GM19452 (cell line): Measurements from ENCODE around the gene ADAMTS10.
"Not testable (repeated sequence)": the region's sequence is repeated elsewhere in the genome, so short reads cannot be mapped to it uniquely, and the experiment has no call there.

Source experiments
- ATAC-seq: cut with Tn5 transposase; IDR thresholded peaks from one replicate; pipeline ENCODE4 v1.9.1; 2021; ENCODE audit not compliant: unreplicated experiment

ADAMTS10 gene

GRCh38 chr19:8596168-8596567, 14.3 kb downstream of the ADAMTS10 start:
- no peak for ATAC-seq

- ATAC-seq, result no peak
These were observed 14.9 kb downstream of the ADAMTS10 start for GRCh38 chr19:8595651-8596050.

- no peak for ATAC-seq
These were observed 16.6 kb downstream of the ADAMTS10 start for GRCh38 chr19:8593931-8594330.

- no peak for ATAC-seq
These were observed 18.1 kb downstream of the ADAMTS10 start for GRCh38 chr19:8592231-8593009.

- no peak for ATAC-seq
These were observed 21.3 kb downstream of the ADAMTS10 start for GRCh38 chr19:8589177-8589714.

- no peak for ATAC-seq
These were observed 24.4 kb downstream of the ADAMTS10 start for GRCh38 chr19:8585894-8586750.

GRCh38 chr19:8584965-8585893, 25.3 kb downstream of the ADAMTS10 start:
- no peak for ATAC-seq

- no peak for ATAC-seq
These were observed 29.7 kb downstream of the ADAMTS10 start for GRCh38 chr19:8580710-8581281.

- no peak for ATAC-seq
These were observed 31.8 kb downstream of the ADAMTS10 start for GRCh38 chr19:8578642-8579265.

GRCh38 chr19:8577741-8578140, 32.8 kb downstream of the ADAMTS10 start:
- ATAC-seq, result no peak

GRCh38 chr19:8577247-8577646, 33.3 kb downstream of the ADAMTS10 start, which contains the start of gene MYO1F:
TSS of gene MYO1F (minus strand) at chr19:8577442. CDS start at chr19:8577309, 133 bp downstream.
- no peak for ATAC-seq

GRCh38 chr19:8576273-8576993, 34.1 kb downstream of the ADAMTS10 start:
- no peak for ATAC-seq

- ATAC-seq, result no peak
These were observed 35.0 kb downstream of the ADAMTS10 start for GRCh38 chr19:8575467-8575997.

GRCh38 chr19:8574619-8574922, 35.9 kb downstream of the ADAMTS10 start:
- not testable (repeated sequence) for ATAC-seq

GRCh38 chr19:8573316-8573715, 37.2 kb downstream of the ADAMTS10 start:
- ATAC-seq, result no peak

- ATAC-seq, result no peak
These were observed 39.5 kb downstream of the ADAMTS10 start for GRCh38 chr19:8571006-8571411.

- peak; percentile 78 for ATAC-seq
These were observed 41.3 kb downstream of the ADAMTS10 start for GRCh38 chr19:8569066-8569771.

- ATAC-seq, result no peak
These were observed 42.9 kb downstream of the ADAMTS10 start for GRCh38 chr19:8567522-8568172.
